ENCODE results near the gene PPP4R2. TPM values are rescaled to one million over a fixed set of nuclear protein-coding genes. Genes with fewer than 3 reads are reported as not detected.

PPP4R2 gene
- total and polyA plus RNA-seq, 3 experiments from 2014 or later = 45.8 to 122 (median 115) TPM

DNA sequence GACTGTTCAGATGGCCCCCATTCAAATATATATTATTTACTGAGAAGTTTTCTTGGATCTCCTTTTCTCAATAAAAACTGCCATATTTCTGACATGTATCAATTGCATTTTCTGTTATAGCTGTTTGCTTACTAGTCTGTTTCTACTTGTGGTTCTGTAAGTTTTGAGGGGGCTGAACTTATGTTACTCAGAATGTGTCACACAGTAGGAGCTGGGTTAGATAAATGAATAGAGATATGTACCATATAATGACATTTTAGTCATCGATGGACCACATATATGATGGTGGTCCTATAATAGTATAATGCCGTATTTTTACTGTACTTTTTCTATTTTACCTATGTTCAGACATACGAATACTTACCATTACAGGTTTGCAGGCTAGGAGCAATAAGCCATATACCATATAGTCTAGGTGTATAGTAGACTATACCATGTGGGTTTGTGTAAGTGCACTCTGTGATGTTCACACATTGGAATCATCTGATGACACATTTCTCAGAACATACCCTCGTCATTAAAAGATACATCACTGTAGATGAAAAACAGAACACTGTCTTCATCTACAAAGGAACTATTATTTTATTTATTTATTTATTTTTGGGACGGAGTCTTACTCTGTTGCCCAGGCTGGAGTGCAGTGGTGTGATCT is 22.3 kb downstream of the PPP4R2 start:
- H3K27ac Mint-ChIP-seq = peak overlapping the region in 2 of 8 donors; percentile 4 to 7
- CTCF ChIA-PET = no interaction called here
- Histone ChIP-seq H3K9me3 (ENCODE audit: low read length) (no peaks in the 10 kb centered on the region), H3K36me3 (ENCODE audit: insufficient read depth, low read length) (no peaks in the 10 kb centered on the region), H3K27ac (ENCODE audit: low read depth, low read length) (no peak overlapping the region), H3K27me3 (ENCODE audit: insufficient read depth, low read length, poor library complexity, severe bottlenecking) (no peaks in the 10 kb centered on the region), H3K4me3 (ENCODE audit: low read length) (no peak overlapping the region), H3K4me1 (ENCODE audit: insufficient read depth, low read length) (peaks cover 36% of the 10 kb centered on the region)
- peaks cover 0 to 26% (median 9%) of the 10 kb centered on the region in 3 donors for H3K36me3 Mint-ChIP-seq
- no peaks in the 10 kb centered on the region for H3K27me3 Mint-ChIP-seq
- no peak for DNase-seq
- H3K9me3 Mint-ChIP-seq = no peaks in the 10 kb centered on the region
- peaks cover 64 to 81% (median 78%) of the 10 kb centered on the region in 3 donors for H3K4me1 Mint-ChIP-seq
- H3K4me3 Mint-ChIP-seq = peak overlapping the region in 2 of 7 donors; percentile 2 to 18
- POLR2A ChIA-PET = no interaction called here

GRCh38 chr3:73021301-73021835 is 24.8 kb downstream of the PPP4R2 start:
- Histone ChIP-seq H3K9me3 (ENCODE audit: low read length) (no peaks in the 10 kb centered on the region), H3K4me1 (ENCODE audit: insufficient read depth, low read length) (peaks cover 55% of the 10 kb centered on the region), H3K27ac (ENCODE audit: low read depth, low read length) (no peak overlapping the region), H3K36me3 (ENCODE audit: insufficient read depth, low read length) (no peaks in the 10 kb centered on the region), H3K4me3 (ENCODE audit: low read length) (no peak overlapping the region), H3K27me3 (ENCODE audit: insufficient read depth, low read length, poor library complexity, severe bottlenecking) (no peaks in the 10 kb centered on the region)
- Mint-ChIP-seq H3K27me3 (no peaks in the 10 kb centered on the region), H3K4me3 (peak overlapping the region in 1 of 7 donors; percentile 33), H3K9me3 (no peaks in the 10 kb centered on the region), H3K36me3 (peaks cover 0 to 15% (median 8%) of the 10 kb centered on the region in 3 donors), H3K27ac (peak overlapping the region in 1 of 8 donors; percentile 37), H3K4me1 (peaks cover 72 to 85% (median 83%) of the 10 kb centered on the region in 3 donors)
- POLR2A ChIA-PET = no interaction called here
- CTCF ChIA-PET = no interaction called here
- no peak for DNase-seq

DNA sequence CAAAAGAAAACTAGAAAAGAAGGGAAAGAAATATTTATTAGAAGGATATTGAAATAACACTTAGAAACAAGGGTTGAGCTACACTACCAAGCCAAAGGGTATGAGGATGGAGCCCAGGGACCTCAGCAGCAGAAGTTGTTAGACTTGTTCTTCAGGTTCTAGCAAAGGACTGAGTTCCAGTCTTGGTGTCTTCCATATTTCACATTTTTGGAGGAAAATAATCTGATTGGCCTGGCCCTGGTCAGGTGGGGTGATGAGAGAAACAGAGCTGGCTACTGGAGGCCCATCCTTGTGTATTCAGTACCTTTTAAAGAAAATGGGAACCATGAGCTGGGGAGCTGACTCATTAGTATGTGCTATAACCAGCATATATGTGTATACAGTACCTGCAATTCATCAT is 28.2 kb downstream of the PPP4R2 start:
- no peaks in the 10 kb centered on the region for H3K9me3 ChIP-seq (ENCODE audit: low read length)
- H3K36me3 ChIP-seq (ENCODE audit: insufficient read depth, low read length) = no peaks in the 10 kb centered on the region
- POLR2A ChIA-PET = no interaction called here
- H3K36me3 Mint-ChIP-seq = peaks cover 0 to 9% (median 7%) of the 10 kb centered on the region in 3 donors
- H3K9me3 Mint-ChIP-seq = no peaks in the 10 kb centered on the region
- no peaks in the 10 kb centered on the region for H3K27me3 ChIP-seq (ENCODE audit: insufficient read depth, low read length, poor library complexity, severe bottlenecking)
- H3K27ac ChIP-seq (ENCODE audit: low read depth, low read length) = no peak overlapping the region
- H3K27me3 Mint-ChIP-seq = no peaks in the 10 kb centered on the region
- peaks cover 63% of the 10 kb centered on the region for H3K4me1 ChIP-seq (ENCODE audit: insufficient read depth, low read length)
- H3K4me3 Mint-ChIP-seq = peak overlapping the region in 1 of 7 donors; percentile 12
- no peak overlapping the region for H3K4me3 ChIP-seq (ENCODE audit: low read length)
- H3K4me1 Mint-ChIP-seq = peaks cover 75 to 90% (median 87%) of the 10 kb centered on the region in 3 donors
- H3K27ac Mint-ChIP-seq = peak overlapping the region in 3 of 8 donors; percentile 34 to 38 (median 36)
- CTCF ChIA-PET = interaction anchor here (1.2 to 1.7 kb wide), 3 partner anchors 13 to 25 kb away, joined by 3 to 4 read pairs (median 4); no protein-coding TSS in a partner anchor
- DNase-seq = no peak

DNA sequence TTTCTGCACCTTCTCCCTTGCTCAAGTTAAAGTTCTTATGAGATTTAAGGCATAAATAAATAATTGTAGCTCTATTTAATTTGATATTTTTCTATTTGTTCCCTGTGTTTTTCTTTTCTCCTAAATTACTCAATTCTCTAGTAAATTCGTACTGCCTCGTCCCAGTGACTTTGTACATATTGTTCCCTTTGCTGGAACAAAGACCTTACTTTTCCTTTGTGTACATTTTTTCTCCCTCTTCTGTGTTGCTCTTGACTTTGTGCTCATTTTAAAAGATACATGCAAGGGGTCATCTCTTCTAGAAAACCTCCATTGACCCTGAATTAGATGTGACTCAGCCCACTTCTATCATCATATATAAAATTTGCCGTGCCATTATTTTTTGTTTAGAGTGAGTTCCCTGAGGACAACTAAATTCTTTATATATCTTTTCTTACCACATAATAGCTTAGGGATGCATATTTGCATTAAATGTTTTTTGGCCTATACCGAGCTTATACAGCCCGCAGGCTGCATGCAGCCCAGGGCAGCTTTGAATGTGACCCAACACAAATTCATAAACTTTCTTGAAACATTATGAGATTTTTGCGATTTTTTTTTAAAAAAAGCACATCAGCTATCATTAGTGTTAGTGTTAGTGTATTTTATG is 29.6 kb downstream of the PPP4R2 start:
- H3K36me3 Mint-ChIP-seq = peaks cover 0 to 10% (median 7%) of the 10 kb centered on the region in 3 donors
- CTCF ChIA-PET = interaction anchor here (1.2 to 1.4 kb wide), 3 partner anchors 11 to 59 kb away, joined by 3 to 4 read pairs (median 4); no protein-coding TSS in a partner anchor
- no peaks in the 10 kb centered on the region for H3K27me3 Mint-ChIP-seq
- Histone ChIP-seq H3K9me3 (ENCODE audit: low read length) (no peaks in the 10 kb centered on the region), H3K4me1 (ENCODE audit: insufficient read depth, low read length) (peaks cover 62% of the 10 kb centered on the region), H3K36me3 (ENCODE audit: insufficient read depth, low read length) (no peaks in the 10 kb centered on the region), H3K27me3 (ENCODE audit: insufficient read depth, low read length, poor library complexity, severe bottlenecking) (no peaks in the 10 kb centered on the region), H3K4me3 (ENCODE audit: low read length) (no peak overlapping the region), H3K27ac (ENCODE audit: low read depth, low read length) (no peak overlapping the region)
- no peak overlapping the region for H3K4me3 Mint-ChIP-seq
- H3K4me1 Mint-ChIP-seq = peaks cover 76 to 93% (median 89%) of the 10 kb centered on the region in 3 donors
- DNase-seq = no peak
- POLR2A ChIA-PET = no interaction called here
- H3K27ac Mint-ChIP-seq = peak overlapping the region in 2 of 8 donors; percentile 6 to 17
- H3K9me3 Mint-ChIP-seq = no peaks in the 10 kb centered on the region

GRCh38 chr3:73026760-73027113 is 30.1 kb downstream of the PPP4R2 start:
- Mint-ChIP-seq H3K27me3 (no peaks in the 10 kb centered on the region), H3K4me1 (peaks cover 74 to 93% (median 89%) of the 10 kb centered on the region in 3 donors)
- peaks cover 66% of the 10 kb centered on the region for H3K4me1 ChIP-seq (ENCODE audit: insufficient read depth, low read length)

GRCh38 chr3:73028803-73029202 is 32.2 kb downstream of the PPP4R2 start:
- H3K36me3 Mint-ChIP-seq = peaks cover 0 to 12% (median 7%) of the 10 kb centered on the region in 3 donors
- H3K27me3 Mint-ChIP-seq = no peaks in the 10 kb centered on the region
- Histone ChIP-seq H3K27ac (ENCODE audit: low read depth, low read length) (no peak overlapping the region), H3K27me3 (ENCODE audit: insufficient read depth, low read length, poor library complexity, severe bottlenecking) (no peaks in the 10 kb centered on the region), H3K36me3 (ENCODE audit: insufficient read depth, low read length) (no peaks in the 10 kb centered on the region), H3K4me3 (ENCODE audit: low read length) (no peak overlapping the region), H3K4me1 (ENCODE audit: insufficient read depth, low read length) (peaks cover 64% of the 10 kb centered on the region), H3K9me3 (ENCODE audit: low read length) (no peaks in the 10 kb centered on the region)
- ChIA-PET POLR2A (no interaction called here), CTCF (no interaction called here)
- peak overlapping the region in 7 of 8 donors; percentile 0 to 96 (median 32) for H3K27ac Mint-ChIP-seq
- no peak for DNase-seq
- no peaks in the 10 kb centered on the region for H3K9me3 Mint-ChIP-seq
- H3K4me1 Mint-ChIP-seq = peaks cover 76 to 95% (median 92%) of the 10 kb centered on the region in 3 donors
- H3K4me3 Mint-ChIP-seq = peak overlapping the region in 5 of 7 donors; percentile 5 to 49 (median 41)

More at GRCh38 chr3:73026760-73027113, 30.1 kb downstream of the PPP4R2 start:
- H3K9me3 Mint-ChIP-seq = no peaks in the 10 kb centered on the region
- no peaks in the 10 kb centered on the region for H3K9me3 ChIP-seq (ENCODE audit: low read length)
- H3K36me3 ChIP-seq (ENCODE audit: insufficient read depth, low read length) = no peaks in the 10 kb centered on the region
- ChIA-PET POLR2A (no interaction called here), CTCF (interaction anchor here (1.2 kb wide), 1 partner anchor 59 kb away, joined by 4 read pairs; no protein-coding TSS in a partner anchor)
- H3K4me3 Mint-ChIP-seq = peak overlapping the region in 3 of 7 donors; percentile 7 to 32 (median 9)
- H3K4me3 ChIP-seq (ENCODE audit: low read length) = no peak overlapping the region
- H3K27me3 ChIP-seq (ENCODE audit: insufficient read depth, low read length, poor library complexity, severe bottlenecking) = no peaks in the 10 kb centered on the region
- H3K27ac ChIP-seq (ENCODE audit: low read depth, low read length) = no peak overlapping the region
- peaks cover 0 to 10% (median 7%) of the 10 kb centered on the region in 3 donors for H3K36me3 Mint-ChIP-seq
- DNase-seq = no peak
- H3K27ac Mint-ChIP-seq = peak overlapping the region in 1 of 8 donors; percentile 27

GRCh38 chr3:73029321-73029796 is 32.7 kb downstream of the PPP4R2 start:
- ChIA-PET CTCF (no interaction called here), POLR2A (no interaction called here)
- Histone ChIP-seq H3K4me1 (ENCODE audit: insufficient read depth, low read length) (peaks cover 60% of the 10 kb centered on the region), H3K27ac (ENCODE audit: low read depth, low read length) (peak overlapping the region; percentile 10), H3K4me3 (ENCODE audit: low read length) (no peak overlapping the region), H3K36me3 (ENCODE audit: insufficient read depth, low read length) (no peaks in the 10 kb centered on the region), H3K27me3 (ENCODE audit: insufficient read depth, low read length, poor library complexity, severe bottlenecking) (no peaks in the 10 kb centered on the region), H3K9me3 (ENCODE audit: low read length) (no peaks in the 10 kb centered on the region)
- H3K4me1 Mint-ChIP-seq = peaks cover 78 to 95% (median 94%) of the 10 kb centered on the region in 3 donors
- peak overlapping the region in 5 of 7 donors; percentile 1 to 23 (median 16) for H3K4me3 Mint-ChIP-seq
- DNase-seq = peak in 1 of 5 donors; percentile 23
- H3K36me3 Mint-ChIP-seq = peaks cover 0 to 12% (median 7%) of the 10 kb centered on the region in 3 donors
- no peaks in the 10 kb centered on the region for H3K27me3 Mint-ChIP-seq
- H3K27ac Mint-ChIP-seq = peak overlapping the region; percentile 5 to 88 (median 41)
- no peaks in the 10 kb centered on the region for H3K9me3 Mint-ChIP-seq

Data from CD8-positive, alpha-beta memory T cell (primary cell).